GM18498 (cell line): ENCODE results near the gene SRGAP2B.
"Not testable (repeated sequence)": the region's sequence is repeated elsewhere in the genome, so short reads cannot be mapped to it uniquely, and the experiment has no call there.

ENCODE experiments used
- ATAC-seq: cut with Tn5 transposase; IDR thresholded peaks from one replicate; pipeline ENCODE4 v1.9.1; 2021; ENCODE audit warnings: mild to moderate bottlenecking, moderate library complexity; ENCODE audit not compliant: unreplicated experiment

SRGAP2B gene

GRCh38 chr1:145093517-145094149 is 1.5 kb downstream of the SRGAP2B start:
- not testable (repeated sequence) for ATAC-seq

GRCh38 chr1:145082483-145083255 is 12.5 kb downstream of the SRGAP2B start:
- not testable (repeated sequence) for ATAC-seq

- ATAC-seq, result not testable (repeated sequence)
Observed at GRCh38 chr1:145080193-145080592, 14.9 kb downstream of the SRGAP2B start.

GRCh38 chr1:145079737-145080136 is 15.4 kb downstream of the SRGAP2B start:
- not testable (repeated sequence) for ATAC-seq

- not testable (repeated sequence) for ATAC-seq
Observed at GRCh38 chr1:145078787-145079370, 16.2 kb downstream of the SRGAP2B start.

GRCh38 chr1:145077872-145078786 is 17.0 kb downstream of the SRGAP2B start:
- ATAC-seq, result not testable (repeated sequence)

GRCh38 chr1:145076877-145077276 is 18.3 kb downstream of the SRGAP2B start:
- not testable (repeated sequence) for ATAC-seq

GRCh38 chr1:145074021-145074559 is 21.0 kb downstream of the SRGAP2B start:
- ATAC-seq, result not testable (repeated sequence)

GRCh38 chr1:145071569-145071968 is 23.6 kb downstream of the SRGAP2B start:
- not testable (repeated sequence) for ATAC-seq

GRCh38 chr1:145066486-145066885 is 28.6 kb downstream of the SRGAP2B start:
- not testable (repeated sequence) for ATAC-seq

- peak; percentile 75 for ATAC-seq
Observed at GRCh38 chr1:145065194-145065826, 29.8 kb downstream of the SRGAP2B start.

- ATAC-seq, result not testable (repeated sequence)
Observed at GRCh38 chr1:145063941-145064648, 31.0 kb downstream of the SRGAP2B start.

- ATAC-seq, result not testable (repeated sequence)
Observed at GRCh38 chr1:145063285-145063684, 31.8 kb downstream of the SRGAP2B start.

GRCh38 chr1:145058184-145058583 is 36.9 kb downstream of the SRGAP2B start:
- peak; percentile 59 for ATAC-seq

GRCh38 chr1:145055217-145055760 is 39.8 kb downstream of the SRGAP2B start:
- peak; percentile 98 for ATAC-seq

GRCh38 chr1:145053428-145053827 is 41.7 kb downstream of the SRGAP2B start:
- not testable (repeated sequence) for ATAC-seq

GRCh38 chr1:145052019-145052776 is 42.9 kb downstream of the SRGAP2B start:
- not testable (repeated sequence) for ATAC-seq

GRCh38 chr1:145048181-145048856 is 46.8 kb downstream of the SRGAP2B start:
- not testable (repeated sequence) for ATAC-seq
